NCI-H2171 treated with DMSO at 0.1 percent for 48 hours (cell line): ENCODE measurements around the gene CFAP107.
"Not testable (repeated sequence)": the region's sequence is repeated elsewhere in the genome, so short reads cannot be mapped to it uniquely, and the experiment has no call there.

Experiments
- DNase-seq: peaks from one replicate; lab custom pipeline; 2025; lab: John Stamatoyannopoulos, UW

Gene CFAP107

GRCh38 chr1:12778907-12779306, 32.9 kb downstream of the CFAP107 start:
- DNase-seq, result peak; percentile 14

- peak; percentile 40 for DNase-seq
These were observed 35.5 kb downstream of the CFAP107 start for GRCh38 chr1:12781488-12781887.

GRCh38 chr1:12783783-12784182, 37.8 kb downstream of the CFAP107 start:
- DNase-seq, result peak; percentile 26

GRCh38 chr1:12784729-12785128, 38.7 kb downstream of the CFAP107 start:
- DNase-seq, result not testable (repeated sequence)

DNA sequence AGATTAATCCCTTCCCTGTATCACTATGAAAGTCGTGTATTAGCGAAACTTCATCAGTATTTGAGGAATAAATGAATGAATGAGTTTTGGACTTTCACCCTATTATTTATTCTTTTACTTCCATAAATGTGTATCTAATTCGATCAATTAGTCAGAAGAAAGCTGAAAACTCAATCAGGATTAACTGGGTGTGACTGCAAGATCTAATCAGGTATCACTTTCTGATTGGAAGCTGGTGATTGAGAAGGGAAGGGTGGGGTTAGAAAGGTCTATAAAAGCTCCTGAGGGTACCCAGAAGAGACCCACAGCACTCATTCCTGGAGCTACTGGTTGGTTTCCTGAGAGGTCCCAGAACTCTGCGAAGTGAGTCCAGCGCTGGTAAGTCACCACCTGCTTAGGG, 45.1 kb downstream of the CFAP107 start, which contains the start of gene PRAMEF1:
Gene PRAMEF1, plus strand, starts transcription at position 301 of the 400 bp plus-strand sequence. CDS start 1,831 bp downstream, outside the sequence.
- DNase-seq, result not testable (repeated sequence)

- DNase-seq, result no peak
These were observed 52.9 kb downstream of the CFAP107 start for GRCh38 chr1:12798911-12799310.

GRCh38 chr1:12799730-12800129, 53.7 kb downstream of the CFAP107 start:
- DNase-seq, result no peak

DNA sequence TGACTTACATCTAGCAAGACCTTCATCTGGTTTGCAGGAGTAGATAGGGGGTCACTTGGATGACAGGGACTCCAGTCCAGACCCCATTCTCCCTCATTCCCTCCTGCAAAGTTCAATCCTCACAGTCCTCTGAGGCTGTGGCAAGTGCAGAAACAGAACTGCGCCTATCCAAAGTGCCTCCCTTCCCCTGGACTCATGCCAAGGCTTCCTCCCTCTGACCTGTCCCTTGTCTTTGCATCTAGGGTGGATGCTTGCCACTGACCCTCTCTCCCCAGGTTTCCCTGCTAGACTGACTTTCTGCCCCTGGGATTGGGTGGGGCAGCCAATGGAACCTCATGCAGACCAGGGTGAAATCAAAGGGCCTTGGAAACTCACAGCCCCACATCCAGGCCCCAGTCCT, 63.9 kb downstream of the CFAP107 start:
- DNase-seq, result no peak

GRCh38 chr1:12810691-12811408, 64.8 kb downstream of the CFAP107 start:
- DNase-seq, result no peak

GRCh38 chr1:12811409-12811784, 65.4 kb downstream of the CFAP107 start:
- no peak for DNase-seq
